GM19240 (cell line): Measurements from ENCODE around the gene RCVRN.
"Not testable (repeated sequence)": the region's sequence is repeated elsewhere in the genome, so short reads cannot be mapped to it uniquely, and the experiment has no call there.

Experiments used
- DNase-seq: peaks from one replicate; pipeline ENCODE4 v3.0.0; 2011; ENCODE audit warnings: low spot score; ENCODE audit not compliant: insufficient read length

Gene RCVRN

DNA sequence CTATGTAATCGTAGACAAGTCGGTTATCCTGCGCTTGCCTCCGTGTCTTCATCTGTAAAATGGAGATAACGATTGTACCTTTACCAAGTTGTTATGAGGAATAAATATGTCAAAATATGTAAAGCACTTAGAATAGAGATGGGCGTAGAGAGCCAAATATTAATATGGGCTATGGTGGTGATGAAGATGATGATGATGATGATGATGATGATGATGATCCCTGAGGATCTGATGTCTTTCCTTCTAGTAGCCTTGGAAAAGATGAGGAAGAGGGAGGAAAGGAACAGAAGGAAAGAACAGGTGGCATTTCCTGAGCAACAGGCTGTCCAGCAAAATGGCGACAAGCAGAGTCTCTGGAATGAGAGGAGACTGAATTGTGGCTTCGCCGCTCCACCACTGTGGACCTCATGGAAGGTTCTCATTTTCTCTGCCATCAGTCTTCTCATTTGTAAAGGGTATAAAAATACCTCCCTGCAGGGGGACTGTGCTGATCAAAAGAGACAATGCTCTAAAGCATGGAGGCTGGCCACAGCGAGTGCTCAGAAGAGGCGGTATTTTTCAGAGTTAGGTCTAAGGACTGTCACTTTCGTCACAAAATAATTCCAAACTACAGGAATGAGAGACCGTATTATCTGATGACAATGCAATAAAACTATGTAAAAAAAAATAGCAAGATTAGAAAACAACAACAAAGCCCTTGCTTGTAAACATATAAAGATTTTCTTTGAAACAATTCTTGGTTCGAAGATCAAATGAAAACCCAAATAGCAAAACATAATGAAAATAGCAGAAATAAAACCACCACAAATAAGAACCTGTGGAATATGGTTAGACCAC lies 17.2 kb upstream of the RCVRN start:
- no peak for DNase-seq

DNA sequence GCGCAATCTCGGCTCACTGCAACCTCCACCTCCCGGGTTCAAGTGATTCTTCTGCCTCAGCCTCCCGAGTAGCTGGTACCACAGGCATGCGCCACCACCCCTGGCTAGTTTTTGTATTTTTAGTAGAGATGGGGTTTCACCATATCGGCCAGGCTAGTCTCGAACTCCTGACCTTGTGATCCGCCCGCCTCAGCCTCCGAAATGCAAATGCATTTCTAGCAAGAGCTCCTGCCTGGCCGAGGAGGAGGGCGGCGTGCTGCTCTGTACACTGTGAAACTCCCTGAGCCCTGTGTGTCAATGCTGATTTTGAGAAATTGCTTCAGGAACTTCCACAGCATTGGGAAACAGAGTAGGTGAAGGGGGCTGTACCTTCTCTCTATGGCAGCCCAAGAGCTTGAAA lies 16.1 kb upstream of the RCVRN start:
- DNase-seq: not testable (repeated sequence)

GRCh38 chr17:9918804-9919352 lies 13.8 kb upstream of the RCVRN start:
- no peak for DNase-seq

DNA sequence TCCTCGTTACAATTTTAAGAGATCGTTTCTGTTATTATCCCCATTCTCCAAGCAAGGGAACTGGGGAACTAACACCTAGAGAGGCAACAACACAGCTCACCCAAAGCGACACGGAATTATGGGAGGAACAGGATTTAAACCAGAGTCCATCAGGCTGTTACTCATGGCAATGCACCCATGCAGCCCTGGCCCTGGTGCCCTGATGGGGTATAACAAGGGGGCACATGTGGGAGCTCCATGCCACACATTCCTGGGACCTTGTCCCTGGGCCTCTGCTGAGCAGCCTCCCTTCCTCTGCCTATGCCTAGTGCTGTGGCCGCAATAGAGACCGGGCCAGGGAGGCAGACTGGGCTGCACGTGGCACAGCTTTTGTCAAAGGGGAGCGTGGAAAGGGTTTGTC lies 13.3 kb upstream of the RCVRN start:
- DNase-seq: no peak

GRCh38 chr17:9917801-9918200 lies 12.7 kb upstream of the RCVRN start:
- DNase-seq: no peak

GRCh38 chr17:9917131-9917530 lies 12.1 kb upstream of the RCVRN start:
- DNase-seq: no peak

DNA sequence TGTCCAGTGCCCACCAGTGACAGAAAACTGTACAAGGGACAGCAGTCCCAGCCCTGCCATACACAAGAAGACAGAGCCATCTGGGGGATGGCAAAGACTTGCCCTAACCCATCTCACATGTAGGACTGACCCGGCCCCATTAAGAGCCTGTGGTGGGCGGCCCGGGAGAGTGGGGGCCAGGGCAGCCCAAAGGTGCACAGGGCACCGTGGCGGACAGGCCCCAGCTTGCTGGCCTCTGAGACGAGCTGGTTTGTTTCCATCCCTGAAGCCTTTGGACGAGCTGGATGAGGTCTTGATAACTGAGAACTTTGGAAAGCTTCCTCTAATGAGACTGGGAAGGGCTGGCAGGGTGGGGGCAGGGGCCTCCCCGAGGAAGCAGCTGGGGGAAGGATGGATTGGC lies 11.0 kb upstream of the RCVRN start:
- DNase-seq: no peak

DNA sequence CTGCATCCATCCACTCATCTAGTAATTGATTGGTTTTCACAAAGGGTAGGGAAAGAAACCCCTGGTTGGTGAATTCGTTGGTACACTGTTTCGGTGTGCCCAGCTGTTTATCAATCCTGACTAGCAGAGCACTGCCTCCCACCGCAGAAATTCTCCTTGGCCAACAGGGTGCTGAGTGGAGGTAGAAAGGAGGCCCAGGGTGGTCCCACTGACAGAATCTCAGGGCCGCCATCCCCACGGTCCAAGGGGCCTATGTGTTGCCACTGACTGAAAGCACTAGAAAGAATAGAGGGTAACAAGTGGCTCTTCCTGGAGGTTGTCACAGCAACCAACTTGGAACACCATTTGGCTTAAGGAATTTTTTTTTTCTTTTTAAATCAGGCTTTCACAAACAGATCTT lies 8.4 kb upstream of the RCVRN start:
- no peak for DNase-seq

DNA sequence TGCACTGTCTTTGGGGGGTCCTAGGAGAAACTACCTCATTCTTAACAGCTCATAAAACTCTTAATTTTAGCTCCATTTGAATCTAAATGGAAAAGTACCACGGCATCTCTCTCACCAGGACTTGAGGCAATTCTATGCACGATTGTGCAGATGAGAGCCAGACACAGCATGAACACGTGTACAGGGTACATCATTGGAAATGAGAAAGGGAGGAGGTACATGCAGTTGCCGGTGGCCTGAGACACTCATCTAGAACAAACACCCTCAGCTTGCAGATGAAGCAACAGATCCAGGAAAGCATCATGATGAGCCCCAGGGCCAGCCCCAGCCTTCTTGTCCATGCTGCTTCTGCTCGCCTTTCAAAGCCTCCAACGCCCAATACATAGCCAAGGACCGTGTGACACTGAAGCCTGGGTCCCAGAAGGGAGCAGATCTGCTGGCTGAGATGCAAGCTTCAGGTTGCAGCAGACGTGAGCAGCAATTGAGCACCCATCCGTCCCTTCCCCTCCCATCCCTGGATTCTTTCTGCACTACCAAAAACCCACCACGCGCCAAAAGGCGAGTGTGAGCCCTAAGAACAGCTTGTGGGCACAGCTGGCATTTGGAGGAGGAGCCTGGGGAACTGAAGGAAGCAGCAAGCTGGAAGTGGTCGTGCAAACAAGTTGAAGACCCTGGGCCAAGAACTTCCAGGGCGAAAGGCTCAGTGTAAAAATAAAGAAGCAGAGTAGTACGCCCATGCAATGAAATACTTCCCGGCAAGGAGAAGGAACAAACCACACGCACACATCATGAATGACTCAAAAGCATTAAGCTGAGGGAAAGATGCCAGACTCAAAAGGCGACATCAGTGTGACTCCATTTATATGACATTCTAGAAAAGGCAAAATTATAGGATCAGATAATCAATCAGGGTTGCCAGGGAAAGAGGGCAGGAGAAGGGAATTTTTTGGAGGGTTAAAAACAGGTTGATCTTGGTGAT lies 7.3 kb upstream of the RCVRN start:
- DNase-seq: no peak

- no peak for DNase-seq
Observed at GRCh38 chr17:9911089-9911488, 6.0 kb upstream of the RCVRN start.

DNA sequence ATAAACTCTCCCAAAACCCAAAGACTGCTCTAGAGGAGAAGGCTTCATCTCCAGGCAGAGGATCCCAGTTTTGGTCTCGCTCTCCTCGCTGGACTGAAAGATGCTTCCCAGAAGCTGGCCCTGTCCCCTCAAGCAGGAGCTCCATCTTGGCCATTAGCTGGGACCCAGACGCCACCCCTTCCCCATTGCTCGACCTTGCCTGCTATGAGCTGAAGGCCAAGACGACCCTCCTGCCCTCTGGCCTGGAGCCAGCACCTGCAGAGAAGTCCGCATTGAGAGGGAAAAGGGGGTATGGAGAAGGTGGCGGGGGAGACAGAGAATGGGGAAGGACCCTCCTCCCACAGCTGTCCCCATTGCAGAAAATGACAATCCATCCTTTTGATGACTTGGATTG lies 3.6 kb upstream of the RCVRN start:
- no peak for DNase-seq

- DNase-seq: no peak
Observed at GRCh38 chr17:9907883-9908648, 3.0 kb upstream of the RCVRN start.

GRCh38 chr17:9907131-9907530 lies 2.1 kb upstream of the RCVRN start:
- DNase-seq: no peak

DNA sequence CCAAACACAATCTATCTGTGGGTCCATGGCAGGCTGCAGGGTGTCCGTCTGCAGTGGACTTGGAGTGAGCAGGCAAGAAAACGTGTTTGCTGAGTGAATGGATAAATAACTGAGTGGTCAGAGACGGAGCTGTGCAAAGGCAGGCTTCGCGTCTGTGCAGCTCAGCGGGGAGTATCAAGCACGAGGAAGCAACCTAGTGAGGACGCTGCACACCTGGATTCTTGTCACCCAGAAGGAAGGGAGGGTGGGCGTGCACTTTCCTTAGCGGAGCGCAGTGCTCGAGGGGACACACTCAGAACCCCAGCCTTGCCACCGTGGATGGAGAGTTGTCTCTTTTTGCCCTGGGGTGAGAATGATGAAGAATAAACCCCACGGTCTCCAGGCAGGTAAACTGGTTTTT lies 1.5 kb upstream of the RCVRN start:
- DNase-seq: no peak

- DNase-seq: peak; percentile 37
Observed at GRCh38 chr17:9905902-9906301, 831 bp upstream of the RCVRN start.

DNA sequence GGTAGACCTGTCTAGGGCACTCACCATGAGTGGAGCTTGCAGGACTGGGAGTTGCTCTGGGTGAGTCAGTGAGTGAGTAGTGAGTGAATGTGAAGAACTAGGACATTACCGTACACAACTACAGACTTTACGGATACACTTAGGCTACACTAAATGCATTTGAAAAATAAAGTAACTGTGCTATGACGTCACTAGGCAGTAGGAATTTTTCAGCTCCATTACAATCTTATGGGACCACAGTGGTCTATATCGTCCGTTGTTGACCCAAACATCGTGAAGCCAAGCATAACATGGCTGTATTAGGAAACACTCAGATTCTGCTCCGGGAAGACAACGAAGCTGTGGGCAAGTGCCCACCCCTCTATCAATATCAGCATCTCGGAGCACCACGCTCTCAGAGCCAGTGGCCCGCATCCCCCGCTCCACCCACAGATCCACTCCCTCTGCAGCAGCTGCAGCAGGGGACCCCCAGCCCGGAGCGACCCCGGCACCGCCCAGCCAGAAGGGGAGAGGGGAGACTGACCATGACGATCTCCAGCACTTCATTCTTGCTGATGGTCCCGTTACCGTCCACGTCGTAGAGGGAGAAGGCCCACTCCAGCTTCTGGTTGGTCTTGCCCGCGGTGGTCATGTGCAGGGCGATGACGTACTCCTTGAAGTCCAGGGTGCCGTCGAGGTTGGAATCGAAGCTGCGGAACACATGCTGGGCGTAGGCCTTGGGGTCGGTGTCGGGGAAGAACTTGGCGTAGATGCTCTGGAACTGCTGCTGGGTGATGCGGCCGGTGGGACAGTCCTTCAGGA lies 594 bp downstream of the RCVRN start:
- DNase-seq: no peak

GRCh38 chr17:9902120-9902519 lies 3.0 kb downstream of the RCVRN start:
- no peak for DNase-seq

GRCh38 chr17:9900784-9901183 lies 4.3 kb downstream of the RCVRN start:
- no peak for DNase-seq

- DNase-seq: no peak
Observed at GRCh38 chr17:9900044-9900594, 5.0 kb downstream of the RCVRN start.
